Stimulated activated CD4-positive, alpha-beta T cell treated with anti-CD3 and anti-CD28 coated beads, Interleukin-2, amount 100 ng/mL, for 24 hours (primary cell): ENCODE data around the gene EEF1A2.
A peak's percentile ranks its signal among the peaks of the same experiment; 100 is the strongest.

Source experiments
- DNase-seq, 2 donors: peaks; one replicate each; pipeline ENCODE4 v3.0.0-alpha.2; 2020

The EEF1A2 gene

GRCh38 chr20:63536997-63537524 is 38.2 kb upstream of the EEF1A2 start, which contains the start of gene PTK6:
Gene PTK6, minus strand, starts transcription at chr20:63537376. Its CDS starts 62 bp downstream, at chr20:63537314.
- peak in 1 of 2 donors; percentile 55 for DNase-seq

GRCh38 chr20:63536241-63536977 is 37.5 kb upstream of the EEF1A2 start:
- no peak for DNase-seq

GRCh38 chr20:63534831-63535651 is 36.2 kb upstream of the EEF1A2 start:
- DNase-seq: no peak

DNA sequence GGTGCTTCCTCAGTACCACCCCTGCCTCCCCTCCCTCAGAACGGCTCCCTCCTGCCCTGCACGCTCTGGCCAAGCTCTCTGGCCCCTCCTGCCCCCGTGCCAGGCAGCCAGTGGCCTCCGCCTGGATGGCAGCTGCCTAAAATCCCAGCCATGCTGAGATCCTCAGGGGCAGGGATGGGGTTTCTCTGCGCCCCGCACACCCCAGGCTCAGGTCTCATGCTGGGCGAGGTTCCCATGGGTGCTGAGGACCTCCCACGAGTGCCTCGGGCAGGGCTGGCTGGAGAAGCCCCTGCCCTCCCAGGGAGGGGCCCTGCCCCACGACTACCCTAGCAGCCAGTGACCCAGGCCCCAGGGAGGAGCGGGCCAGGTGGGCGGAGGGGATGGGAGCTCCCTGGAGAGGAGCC is 35.5 kb upstream of the EEF1A2 start:
- DNase-seq: no peak

- no peak for DNase-seq
Observed at GRCh38 chr20:63533871-63534393, 35.0 kb upstream of the EEF1A2 start.

DNA sequence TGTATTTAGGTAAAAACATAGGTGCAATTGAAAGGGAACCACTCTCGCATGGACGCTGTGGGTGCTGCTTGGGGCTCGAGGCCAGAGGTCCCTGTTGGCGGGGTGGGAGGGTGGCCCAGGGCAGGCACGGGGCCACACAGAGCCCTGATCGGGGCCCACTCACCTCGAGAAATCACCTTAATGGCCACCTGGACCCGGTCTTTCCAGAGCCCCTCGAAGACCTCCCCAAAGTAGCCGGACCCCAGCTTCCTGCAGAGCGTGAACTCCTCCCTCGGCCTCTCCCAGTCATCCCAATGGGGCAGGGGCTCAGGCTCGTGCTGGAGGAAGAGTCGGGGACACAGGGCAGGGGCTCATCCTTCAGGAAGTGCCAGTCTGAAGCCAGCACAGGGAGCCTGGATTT is 34.5 kb upstream of the EEF1A2 start:
- DNase-seq: no peak

GRCh38 chr20:63532449-63532971 is 33.6 kb upstream of the EEF1A2 start:
- DNase-seq: no peak

DNA sequence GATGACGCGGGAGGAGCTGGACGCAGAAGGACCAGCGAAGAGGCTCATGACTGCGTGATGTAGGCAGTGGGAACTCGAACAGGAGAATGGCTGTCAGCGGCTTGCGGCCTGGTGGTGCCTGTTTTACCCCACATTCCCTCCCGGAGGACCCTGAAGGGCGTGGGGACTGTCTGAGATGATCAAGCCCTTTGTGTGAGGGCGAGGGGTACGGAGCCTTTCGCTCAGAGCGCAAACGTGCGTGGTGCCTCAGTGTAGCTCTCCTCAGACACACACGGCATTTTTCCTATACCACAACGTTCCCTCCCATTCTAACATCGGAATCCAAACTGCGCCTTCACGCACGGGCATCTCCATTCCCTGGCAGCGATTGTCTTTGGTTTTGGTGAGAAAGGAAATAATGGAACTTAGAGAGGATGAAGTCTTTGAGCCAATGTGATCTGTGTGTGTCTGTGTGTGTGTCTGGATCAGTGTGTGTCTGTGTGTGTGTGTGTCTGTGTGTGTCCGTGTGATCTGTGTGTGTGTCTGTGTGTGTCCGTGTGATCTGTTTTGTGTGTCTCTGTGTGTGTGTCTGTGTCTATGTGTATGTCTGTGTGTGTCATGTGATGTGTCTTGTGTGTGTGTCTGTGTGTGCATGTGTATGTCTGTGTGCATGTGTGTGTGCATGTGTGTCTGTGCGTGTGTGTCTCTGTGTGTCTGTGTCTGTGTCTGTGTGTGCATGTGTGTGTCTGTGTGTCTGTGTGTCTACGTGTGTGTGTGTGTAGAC is 33.0 kb upstream of the EEF1A2 start:
- no peak for DNase-seq

DNA sequence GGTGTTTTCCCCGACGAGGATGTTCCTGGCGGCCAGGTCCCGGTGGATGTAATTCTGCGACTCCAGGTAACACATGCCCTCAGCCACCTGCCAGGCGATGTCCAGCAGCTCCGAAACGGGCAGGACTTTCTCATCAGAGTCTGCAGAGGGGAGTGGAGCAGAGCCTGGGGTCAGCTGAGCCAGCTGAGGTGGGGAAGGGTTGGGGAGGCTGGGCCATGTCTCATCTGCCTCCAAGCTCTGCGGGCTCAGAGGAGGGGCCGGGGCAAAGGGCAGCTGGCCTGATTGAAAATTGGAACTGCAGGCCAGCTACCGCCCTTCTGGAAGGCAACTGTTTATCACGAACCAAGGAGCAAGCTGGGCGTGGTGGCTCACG is 31.9 kb upstream of the EEF1A2 start:
- DNase-seq: no peak

GRCh38 chr20:63529861-63530787 is 31.2 kb upstream of the EEF1A2 start:
- DNase-seq: no peak

DNA sequence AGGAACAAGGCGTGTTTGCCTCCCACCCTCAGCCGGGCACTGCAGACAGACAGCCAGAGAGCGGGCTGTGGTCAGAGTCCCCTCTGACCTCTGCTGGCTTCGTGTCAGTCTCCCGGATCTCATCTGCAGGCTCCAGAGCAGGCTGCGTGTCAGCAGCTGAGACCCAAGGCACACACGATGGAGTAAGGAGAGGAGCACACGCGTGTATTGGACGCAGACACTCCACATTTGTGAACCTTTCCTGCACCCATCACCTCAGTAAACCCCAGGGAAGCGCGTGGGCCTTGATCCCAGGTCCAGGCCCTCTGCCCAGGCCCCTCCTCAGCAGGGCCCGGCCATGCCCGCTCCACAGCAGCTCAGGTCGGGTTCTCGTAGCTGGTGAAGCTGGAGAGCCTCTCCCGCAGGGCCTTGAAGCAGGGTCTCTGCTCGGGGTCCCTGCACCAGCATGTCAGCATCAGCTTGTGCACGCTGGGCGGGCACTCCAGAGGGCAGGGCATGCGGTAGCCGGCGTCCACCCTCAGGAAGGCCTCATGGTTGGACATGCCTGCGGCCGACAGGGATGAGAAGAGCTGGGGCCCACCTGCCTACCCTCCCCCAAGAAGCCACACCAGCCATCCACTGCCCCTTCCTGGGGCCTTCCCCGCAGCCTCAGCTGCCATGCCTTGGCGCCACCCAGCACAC is 30.4 kb upstream of the EEF1A2 start:
- DNase-seq: no peak

- no peak for DNase-seq
Observed at GRCh38 chr20:63527184-63527583, 28.3 kb upstream of the EEF1A2 start.

GRCh38 chr20:63525971-63526370 is 27.1 kb upstream of the EEF1A2 start:
- no peak for DNase-seq

DNA sequence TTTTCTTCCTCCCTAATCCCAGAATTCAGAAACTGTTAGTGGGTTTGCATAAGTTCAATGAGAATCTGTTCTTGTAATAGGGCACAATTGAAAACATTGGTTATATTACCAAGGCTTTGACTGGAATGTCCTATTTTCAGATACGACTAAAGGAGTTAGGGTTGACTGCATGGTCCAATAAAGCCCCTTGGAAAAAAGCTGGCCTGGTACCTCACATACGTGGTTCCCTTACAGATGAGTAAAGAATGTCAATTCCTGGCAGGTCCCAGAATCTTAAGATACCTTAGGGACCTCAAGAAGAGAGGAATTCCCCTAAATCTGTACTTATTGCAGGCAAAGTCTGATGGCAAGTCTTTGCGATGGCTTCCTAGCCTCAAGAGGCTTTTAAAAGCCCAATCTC is 26.3 kb upstream of the EEF1A2 start:
- DNase-seq: no peak

DNA sequence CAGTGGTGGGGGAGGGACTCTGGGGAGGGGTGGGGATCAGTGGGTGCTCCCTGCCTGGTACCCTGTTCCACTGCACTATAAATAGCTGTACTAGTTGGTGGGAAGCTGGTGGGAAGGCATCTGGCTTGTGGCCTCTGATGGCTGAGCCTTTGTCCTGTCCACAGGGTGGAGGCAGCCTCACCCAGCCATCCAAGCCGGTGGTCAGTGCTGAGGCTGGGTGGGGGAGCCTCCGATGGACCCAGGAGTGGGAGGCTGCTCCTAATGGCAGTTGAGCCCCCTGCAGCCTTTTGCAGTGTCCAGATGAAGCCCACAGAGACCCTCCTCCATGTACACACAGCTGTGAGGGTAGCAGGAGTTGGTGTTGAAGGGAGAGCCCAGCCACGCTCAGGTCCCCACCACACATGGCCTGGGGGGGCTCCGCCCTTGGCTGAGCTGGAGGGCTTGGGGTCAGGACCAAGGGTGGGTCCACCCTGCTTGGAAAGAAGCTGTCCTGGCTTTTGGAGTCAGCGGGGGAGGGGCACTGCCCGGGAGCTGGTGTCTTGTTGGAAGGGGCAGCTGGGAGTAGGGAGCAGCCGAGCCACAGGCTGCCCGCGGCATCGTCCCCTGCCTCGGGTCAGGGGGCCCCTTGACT is 24.2 kb upstream of the EEF1A2 start:
- DNase-seq: no peak

DNA sequence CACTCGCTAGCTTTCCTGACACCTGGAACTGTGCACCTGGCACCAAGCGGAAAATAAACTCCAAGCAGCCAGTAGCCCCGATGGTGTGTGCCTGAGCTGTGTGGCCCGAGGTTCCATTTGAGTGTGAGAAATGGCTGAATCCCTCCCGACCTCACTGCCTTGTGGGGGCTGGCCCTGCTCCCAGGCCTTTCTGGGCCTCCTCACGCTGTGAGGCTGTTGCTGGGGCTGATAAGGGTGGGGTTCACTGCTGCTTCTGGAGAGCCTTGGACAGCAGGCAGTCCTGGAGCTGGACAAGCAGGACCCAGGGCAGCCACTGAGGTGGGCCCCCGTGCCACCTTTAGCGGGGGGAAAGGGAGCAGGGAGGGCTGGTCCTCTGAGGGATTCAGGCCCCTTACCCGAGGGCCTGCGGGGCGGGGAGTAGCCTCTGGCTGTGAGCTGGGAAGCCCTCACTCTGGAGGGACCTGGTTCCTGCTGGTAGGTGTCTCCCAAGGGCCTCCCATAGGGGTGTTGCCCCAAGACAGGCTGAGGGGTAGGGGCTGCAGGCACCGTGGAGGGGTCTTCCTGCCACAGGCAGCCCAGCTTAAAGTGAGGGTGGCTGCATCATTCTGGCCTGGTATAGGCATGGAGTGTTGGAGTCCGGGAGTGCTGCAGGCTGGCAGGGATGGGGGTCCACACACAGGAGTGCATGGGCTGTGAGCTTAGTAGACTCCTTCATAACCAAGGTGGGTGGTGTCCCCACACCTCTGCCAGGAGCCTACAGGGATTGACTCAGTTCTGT is 23.4 kb upstream of the EEF1A2 start:
- no peak for DNase-seq

GRCh38 chr20:63521602-63522001 is 22.7 kb upstream of the EEF1A2 start:
- no peak for DNase-seq

GRCh38 chr20:63520934-63521601 is 22.2 kb upstream of the EEF1A2 start:
- peak; percentile 75 for DNase-seq

- DNase-seq: peak; percentile 84 to 85
Observed at GRCh38 chr20:63520504-63520933, 21.6 kb upstream of the EEF1A2 start, which contains the start of gene PPDPF. Gene PPDPF, plus strand, starts transcription at chr20:63520765. Its CDS starts 544 bp downstream, at chr20:63521309.
